ENCODE measurements around the gene CYRIA. TPM values are rescaled to one million over a fixed set of nuclear protein-coding genes. Genes with fewer than 3 reads are reported as not detected.

The CYRIA gene
- total RNA-seq, 4 donors from 2014 or later, result 33.6 to 79.0 (median 50.0) TPM

DNA sequence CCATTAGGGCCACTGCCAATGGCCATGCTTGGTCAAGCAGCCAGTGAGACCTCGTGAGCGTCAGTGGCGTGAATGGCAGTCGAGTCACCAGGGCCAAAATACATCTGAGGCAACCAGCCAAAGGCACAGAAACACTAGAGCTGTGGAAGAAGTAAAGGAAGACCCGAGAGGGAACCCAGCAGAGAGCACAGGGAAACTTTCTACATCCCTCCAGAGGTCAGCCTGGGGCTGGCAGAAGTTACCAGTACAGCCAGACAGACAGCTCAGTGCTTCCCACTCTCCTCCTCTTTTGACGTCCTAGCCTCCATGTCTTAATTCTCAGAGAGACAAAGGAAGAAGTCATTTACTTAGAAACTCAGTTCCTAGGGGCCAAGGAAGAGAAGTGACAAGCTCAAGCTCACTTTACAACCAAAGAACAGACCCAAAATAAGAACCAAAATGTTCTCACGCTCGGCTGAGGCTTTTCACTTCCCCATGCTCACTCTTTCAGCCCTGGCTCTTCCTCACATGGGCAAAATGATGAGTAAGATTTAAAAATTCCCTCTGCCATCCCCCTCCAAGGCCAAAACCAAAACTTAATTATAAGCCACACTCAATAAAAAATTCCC lies 8.7 kb downstream of the CYRIA start:
- TF ChIP-seq, protein P1, sequence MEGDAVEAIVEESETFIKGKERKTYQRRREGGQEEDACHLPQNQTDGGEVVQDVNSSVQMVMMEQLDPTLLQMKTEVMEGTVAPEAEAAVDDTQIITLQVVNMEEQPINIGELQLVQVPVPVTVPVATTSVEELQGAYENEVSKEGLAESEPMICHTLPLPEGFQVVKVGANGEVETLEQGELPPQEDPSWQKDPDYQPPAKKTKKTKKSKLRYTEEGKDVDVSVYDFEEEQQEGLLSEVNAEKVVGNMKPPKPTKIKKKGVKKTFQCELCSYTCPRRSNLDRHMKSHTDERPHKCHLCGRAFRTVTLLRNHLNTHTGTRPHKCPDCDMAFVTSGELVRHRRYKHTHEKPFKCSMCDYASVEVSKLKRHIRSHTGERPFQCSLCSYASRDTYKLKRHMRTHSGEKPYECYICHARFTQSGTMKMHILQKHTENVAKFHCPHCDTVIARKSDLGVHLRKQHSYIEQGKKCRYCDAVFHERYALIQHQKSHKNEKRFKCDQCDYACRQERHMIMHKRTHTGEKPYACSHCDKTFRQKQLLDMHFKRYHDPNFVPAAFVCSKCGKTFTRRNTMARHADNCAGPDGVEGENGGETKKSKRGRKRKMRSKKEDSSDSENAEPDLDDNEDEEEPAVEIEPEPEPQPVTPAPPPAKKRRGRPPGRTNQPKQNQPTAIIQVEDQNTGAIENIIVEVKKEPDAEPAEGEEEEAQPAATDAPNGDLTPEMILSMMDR (IDR thresholded peaks at IDR 0.05), result no peak
- TF ChIP-seq POLR2A (IDR thresholded peaks at IDR 0.05), result peak in 1 of 2 donors; percentile 74
- no peaks in the 10 kb centered on the region for H3K36me3 ChIP-seq
- H3K4me3 ChIP-seq (replicated peaks in 1 of 3), result no peak overlapping the region
- WGBS, 2 donors, result 37 to 41% methylated on average over 8 of the region's 8 CpGs
- H3K9me3 ChIP-seq, result no peaks in the 10 kb centered on the region
- peak; percentile 87 to 91 for DNase-seq
- no peaks in the 10 kb centered on the region for H3K27me3 ChIP-seq
- intact Hi-C loops (cut with DNase I), result loop anchor here (5.0 kb wide), 1 partner anchor 35 kb away; no protein-coding TSS in a partner anchor
- peaks cover 90 to 97% of the 10 kb centered on the region in 2 donors for H3K4me1 ChIP-seq
- peak overlapping the region; percentile 98 for H3K27ac ChIP-seq

DNA sequence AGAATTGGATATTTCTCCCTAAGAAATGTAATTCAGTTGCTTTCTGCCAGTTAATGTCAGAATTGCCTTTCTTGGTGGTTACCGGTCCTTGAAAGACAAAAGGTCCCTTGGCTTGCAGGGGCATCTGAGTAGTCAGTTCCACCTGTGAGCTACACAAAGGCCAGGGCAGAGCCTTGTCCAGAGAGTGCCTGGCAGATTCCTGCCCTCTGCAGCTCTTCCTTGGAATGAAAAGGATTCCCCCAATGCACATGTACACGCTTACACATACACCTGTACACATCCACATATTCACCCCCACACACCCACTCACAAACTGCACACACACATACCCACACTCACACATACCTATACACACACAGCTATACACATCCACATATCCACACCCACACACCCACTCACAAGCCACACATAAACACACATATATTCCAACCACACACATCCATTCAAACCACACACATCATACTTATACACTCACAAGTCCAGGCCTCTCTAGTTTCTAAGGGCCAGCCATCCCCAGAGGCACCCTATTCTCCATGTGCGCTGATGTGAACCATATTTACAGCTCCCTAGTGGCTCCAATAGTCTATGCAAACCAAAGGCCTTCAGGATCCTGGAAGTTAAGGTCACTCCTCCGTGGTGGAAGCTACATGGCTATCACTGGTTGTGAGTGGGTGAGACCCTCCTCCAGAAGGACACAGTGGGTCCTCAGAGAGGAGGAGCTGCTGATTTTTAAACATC lies 9.6 kb downstream of the CYRIA start:
- no peaks in the 10 kb centered on the region for H3K9me3 ChIP-seq
- no peaks in the 10 kb centered on the region for H3K36me3 ChIP-seq
- no peaks in the 10 kb centered on the region for H3K27me3 ChIP-seq
- TF ChIP-seq, protein P1 (IDR thresholded peaks at IDR 0.05), result no peak
- H3K27ac ChIP-seq, result peak overlapping the region; percentile 98
- H3K4me1 ChIP-seq, result peaks cover 92 to 99% of the 10 kb centered on the region in 2 donors
- no peak for DNase-seq
- WGBS, 2 donors, result 61 to 70% methylated on average over 4 of the region's 4 CpGs
- intact Hi-C loops (cut with DNase I), result loop anchor here (5.0 kb wide), 1 partner anchor 34 kb away; no protein-coding TSS in a partner anchor
- no peak overlapping the region for H3K4me3 ChIP-seq (replicated peaks in 1 of 3)

DNA sequence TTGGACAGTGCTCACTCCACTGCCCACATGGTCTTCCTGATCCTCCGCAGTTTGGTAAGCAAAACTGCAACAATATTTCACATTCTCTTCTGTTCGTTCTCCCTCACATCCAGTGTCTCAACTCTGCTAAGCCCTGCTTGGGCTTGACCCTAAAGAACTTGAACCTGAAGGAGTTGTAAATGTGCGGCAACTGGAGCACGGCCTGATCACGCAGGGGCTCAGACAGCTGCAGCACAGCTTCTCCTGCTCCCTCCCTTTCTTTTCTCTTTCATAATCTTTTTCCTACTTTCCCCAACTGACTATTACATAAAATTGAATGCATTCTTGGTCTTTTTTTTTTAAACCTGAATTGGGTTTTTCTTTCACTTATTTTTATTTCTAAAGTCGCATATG lies 10.2 kb downstream of the CYRIA start:
- Histone ChIP-seq H3K4me3 (replicated peaks in 1 of 3) (no peak overlapping the region), H3K27ac (peak overlapping the region; percentile 98), H3K4me1 (peaks cover 94 to 99% of the 10 kb centered on the region in 2 donors), H3K9me3 (no peaks in the 10 kb centered on the region), H3K36me3 (no peaks in the 10 kb centered on the region), H3K27me3 (no peaks in the 10 kb centered on the region)
- WGBS, 2 donors, result 62 to 73% methylated on average over 6 of the region's 6 CpGs
- TF ChIP-seq POLR2A (IDR thresholded peaks at IDR 0.05), result no peak
- TF ChIP-seq, protein P1 (IDR thresholded peaks at IDR 0.05), result no peak
- no peak for DNase-seq
- intact Hi-C loops (cut with DNase I), result loop anchor here (5.0 kb wide), 1 partner anchor 33 kb away; no protein-coding TSS in a partner anchor

DNA sequence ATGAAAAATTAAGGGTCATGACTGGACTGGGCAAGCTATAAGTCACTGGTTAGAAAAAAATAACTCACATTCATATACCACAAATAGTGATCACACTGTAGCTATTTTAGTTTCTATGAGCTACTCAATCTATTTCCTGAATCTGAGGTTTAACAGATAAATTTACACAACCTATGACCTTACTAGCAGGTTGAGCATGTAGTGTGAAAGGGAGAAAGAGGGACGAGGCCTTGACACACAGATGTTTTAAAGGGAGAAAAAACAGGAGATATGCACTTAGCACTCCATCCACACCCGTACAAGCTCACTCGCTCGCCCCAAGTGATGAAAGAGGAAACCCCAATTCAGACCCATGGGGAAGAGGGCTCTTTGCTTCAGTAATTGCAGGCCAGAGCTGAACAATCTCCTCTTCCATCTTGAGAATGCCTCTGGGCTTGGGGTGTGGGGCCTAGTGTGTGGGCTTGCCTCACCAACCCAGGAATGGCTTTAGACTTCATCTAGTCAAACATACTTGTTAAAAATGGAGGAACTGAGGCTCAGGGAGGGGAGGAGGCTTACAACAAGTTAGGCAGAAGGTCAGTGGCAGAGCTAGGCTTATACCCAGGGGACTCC lies 10.7 kb downstream of the CYRIA start:
- H3K36me3 ChIP-seq, result no peaks in the 10 kb centered on the region
- peaks cover 97 to 99% of the 10 kb centered on the region in 2 donors for H3K4me1 ChIP-seq
- H3K4me3 ChIP-seq (replicated peaks in 1 of 3), result no peak overlapping the region
- H3K9me3 ChIP-seq, result no peaks in the 10 kb centered on the region
- no peaks in the 10 kb centered on the region for H3K27me3 ChIP-seq
- TF ChIP-seq POLR2A (IDR thresholded peaks at IDR 0.05), result no peak
- TF ChIP-seq, protein P1 (IDR thresholded peaks at IDR 0.05), result no peak
- WGBS, 2 donors, result 82% methylated on average over 4 of the region's 4 CpGs
- H3K27ac ChIP-seq, result peak overlapping the region; percentile 98
- no peak for DNase-seq
- intact Hi-C loops (cut with DNase I), result loop anchor here (5.0 kb wide), 1 partner anchor 33 kb away; no protein-coding TSS in a partner anchor
